IMR-90 (cell line): ENCODE data around the gene ABTB1. TPM values are rescaled to one million over a fixed set of nuclear protein-coding genes. Genes with fewer than 3 reads are reported as not detected.

Source experiments
- ATAC-seq: fragments of 200-7000 bp; cut with Tn5 transposase; 2 replicates; pipeline ENCODE4 v1.9.1; 2020; ENCODE audit warnings: low read depth, mild to moderate bottlenecking, moderate library complexity
- BruUV-seq: library from RNA; stranded (reverse); fragments of 400-500 nt; replicated peaks from 2 replicates; lab custom pipeline; 2021; lab: Mats Ljungman, UMichigan
- CTCF ChIA-PET: fragments of 300-600 bp; formaldehyde crosslinking; extraction: SDS; loops from one replicate; lab custom pipeline; 2021; ENCODE audit warnings: antibody characterized with exemption; lab: Yijun Ruan, JAX
- POLR2A ChIA-PET: fragments of 300-600 bp; sonication (Branson Sonifier 250); formaldehyde crosslinking; loops from one replicate; lab custom pipeline; 2022; ENCODE audit warnings: antibody characterized with exemption; ENCODE audit not compliant: unreplicated experiment; lab: Charles Lee
- DNase-seq: peaks from one replicate; pipeline ENCODE4 v3.0.0; 2013
- H2AFZ ChIP-seq: replicated peaks from 2 replicates; pipeline ENCODE3; 2013; ENCODE audit warnings: low read length, mild to moderate bottlenecking; ENCODE audit not compliant: poor library complexity
- H2AK5ac ChIP-seq: 2 replicates; pipeline ENCODE4 v1.6.1; 2013; ENCODE audit warnings: low read depth, low read length, inconsistent platforms
- H2AK9ac ChIP-seq: replicated peaks from 2 replicates; pipeline ENCODE3; 2013; ENCODE audit warnings: mild to moderate bottlenecking, low read depth, low read length, moderate library complexity; ENCODE audit not compliant: poor library complexity
- H2BK120ac ChIP-seq: 2 replicates; pipeline ENCODE4 v1.6.1; 2013; ENCODE audit warnings: low read depth, low read length, inconsistent platforms
- H2BK15ac ChIP-seq: 3 replicates; pipeline ENCODE4 v1.6.1; 2013; ENCODE audit warnings: low read depth, low read length, inconsistent platforms
- H2BK20ac ChIP-seq: 2 replicates; pipeline ENCODE4 v1.6.1; 2013; ENCODE audit warnings: low read depth, mild to moderate bottlenecking, inconsistent platforms, low read length, moderate library complexity
- H2BK5ac ChIP-seq: 2 replicates; pipeline ENCODE4 v1.6.1; 2013; ENCODE audit warnings: mild to moderate bottlenecking, low read depth, low read length, inconsistent platforms; ENCODE audit not compliant: poor library complexity, severe bottlenecking
- H3K14ac ChIP-seq: replicated peaks from 2 replicates; pipeline ENCODE4 v1.6.1; 2013; ENCODE audit warnings: low read depth, low read length, inconsistent platforms
- H3K18ac ChIP-seq: 2 replicates; pipeline ENCODE4 v1.6.1; 2013; ENCODE audit warnings: low read depth, low read length, control low read depth
- H3K23ac ChIP-seq: 2 replicates; pipeline ENCODE4 v1.6.1; 2013; ENCODE audit warnings: low read depth, low read length, inconsistent platforms
- H3K27ac ChIP-seq: 2 replicates; pipeline ENCODE4 v1.5.1; 2013; ENCODE audit warnings: mild to moderate bottlenecking, control low read depth, low read length; ENCODE audit not compliant: insufficient read depth
- H3K27me3 ChIP-seq: 2 replicates; pipeline ENCODE4 v1.6.1; 2013; ENCODE audit warnings: low read length; ENCODE audit not compliant: control insufficient read depth, insufficient read depth
- H3K36me3 ChIP-seq: 2 replicates; pipeline ENCODE4 v1.6.1; 2013; ENCODE audit warnings: low read length, mixed read lengths; ENCODE audit not compliant: control insufficient read depth, insufficient read depth
- H3K4ac ChIP-seq: 2 replicates; pipeline ENCODE4 v1.6.1; 2013; ENCODE audit warnings: low read depth, low read length, inconsistent platforms
- H3K4me1 ChIP-seq: 2 replicates; pipeline ENCODE4 v1.6.1; 2013; ENCODE audit warnings: low read length, mixed read lengths; ENCODE audit not compliant: control insufficient read depth, insufficient read depth
- H3K4me2 ChIP-seq: 2 replicates; pipeline ENCODE4 v1.6.1; 2013; ENCODE audit warnings: low read depth, mild to moderate bottlenecking, control low read depth, low read length, moderate library complexity
- H3K4me3 ChIP-seq: 2 replicates; pipeline ENCODE4 v1.5.1; 2013; ENCODE audit warnings: low read depth, mild to moderate bottlenecking, control low read depth, low read length, moderate library complexity; ENCODE audit not compliant: insufficient read depth
- H3K56ac ChIP-seq: 2 replicates; pipeline ENCODE4 v1.6.1; 2013; ENCODE audit warnings: low read length, inconsistent platforms; ENCODE audit not compliant: insufficient read depth; ENCODE audit errors: extremely low read depth
- H3K79me1 ChIP-seq, 2 experiments: 2 replicates each; pipeline ENCODE4 v1.6.1; 2013; ENCODE audit warnings: low read length in 2 of 2, inconsistent platforms in 1 of 2, low read depth in 1 of 2
- H3K9ac ChIP-seq: 2 replicates; pipeline ENCODE4 v1.6.1; 2013; ENCODE audit warnings: low read depth, low read length, control low read depth
- H3K9me1 ChIP-seq: 2 replicates; pipeline ENCODE4 v1.6.1; 2013; ENCODE audit warnings: low read length, inconsistent platforms; ENCODE audit not compliant: insufficient read depth
- H3K9me3 ChIP-seq: 2 replicates; pipeline ENCODE4 v1.6.1; 2013; ENCODE audit warnings: low read length; ENCODE audit not compliant: control insufficient read depth, insufficient read depth
- H4K20me1 ChIP-seq: 2 replicates; pipeline ENCODE4 v1.6.1; 2013; ENCODE audit warnings: low read length, inconsistent platforms; ENCODE audit not compliant: insufficient read depth
- H4K5ac ChIP-seq: 2 replicates; pipeline ENCODE4 v1.6.1; 2013; ENCODE audit warnings: mild to moderate bottlenecking, low read depth, low read length, control low read depth
- H4K8ac ChIP-seq, 2 experiments: 2 replicates each; pipeline ENCODE4 v1.6.1; 2013; ENCODE audit warnings: low read depth in 2 of 2, low read length in 2 of 2, control low read depth in 1 of 2, inconsistent platforms in 1 of 2
- H4K91ac ChIP-seq: 2 replicates; pipeline ENCODE4 v1.6.1; 2013; ENCODE audit warnings: low read depth, low read length, inconsistent platforms; ENCODE audit not compliant: insufficient read depth
- CEBPB ChIP-seq: IDR thresholded peaks from 2 replicates; pipeline ENCODE4 v1.6.1; 2012; ENCODE audit warnings: low read depth, low read length, improper control_type of control experiment
- CHD1 ChIP-seq: IDR thresholded peaks from 2 replicates; pipeline ENCODE4 v1.6.1; 2012; ENCODE audit warnings: low read depth, low read length, improper control_type of control experiment
- FOS ChIP-seq: fragments of 150-350 bp; IDR thresholded peaks from 2 replicates; pipeline ENCODE4 v1.6.1; 2016; ENCODE audit warnings: low read depth, low read length
- WGBS, 2 experiments: methylation state at CpG; one replicate each; pipeline versions ENCODE4 v1.1.5 to v1.1.7; 2013; ENCODE audit warnings: missing lambda C conversion rate in 2 of 2; ENCODE audit not compliant: insufficient read length in 1 of 2; ENCODE audit errors: extremely low coverage in 2 of 2; 5-methylcytosine and 5-hydroxymethylcytosine counted together
- dilution Hi-C: fragments of 300-500 bp; cut with HindIII; formaldehyde crosslinking; loops from one replicate; pipeline ENCODE4 v1.14.3; 2018; ENCODE audit warnings: low sequenced_read_pairs; ENCODE audit not compliant: unreplicated experiment
- in situ Hi-C: fragments of 300-500 bp; cut with MboI; formaldehyde crosslinking; loops from 3 replicates; pipeline ENCODE4 v1.14.3; 2019; ENCODE audit warnings: low sequenced_read_pairs, inconsistent platforms, mixed read lengths
- intact Hi-C: fragments of 100-400 bp; cut with micrococcal nuclease; formaldehyde crosslinking; loops from 2 replicates; pipeline ENCODE4 v1.10.0; 2022
- polyA plus RNA-seq, 3 experiments: library from polyadenylated mRNA; depleted of rRNA; stranded (reverse); fragments of >200 nt; gene quantifications; 2 replicates each; pipeline ENCODE4 v1.2.3, GENCODE V29; 2012; ENCODE audit warnings: low replicate concordance in 1 of 3
- total RNA-seq: library from RNA; depleted of rRNA; stranded (reverse); fragments of >200 nt; gene quantifications from 2 replicates; pipeline ENCODE4 v1.2.3, GENCODE V29; 2012

Gene ABTB1
- total and polyA plus RNA-seq, 2 of the 4 experiments (the other 2 are of a cell fraction), result 3.2 to 23.0 TPM

GRCh38 chr3:127658234-127658633 is 14.5 kb upstream of the ABTB1 start:
- no peak overlapping the region for H3K23ac ChIP-seq
- no peak overlapping the region for H2BK120ac ChIP-seq
- CTCF ChIA-PET, result interaction anchor here (0.6 to 1.2 kb wide), 5 partner anchors 10 to 300 kb away, joined by 3 to 5 read pairs (median 3); no protein-coding TSS in a partner anchor
- WGBS, 2 experiments, result no CpG with 5 or more reads among the region's 1 CpG
- DNase-seq, result peak; percentile 46
- no peak overlapping the region for H3K27ac ChIP-seq
- H4K91ac ChIP-seq, result no peak overlapping the region
- POLR2A ChIA-PET, result interaction anchor here (0.7 kb wide), 1 partner anchor 1113 kb away, joined by 13 read pairs; no protein-coding TSS in a partner anchor
- H2AK9ac ChIP-seq, result no peak overlapping the region
- H3K4me3 ChIP-seq, result no peak overlapping the region
- H4K8ac ChIP-seq, result no peak overlapping the region
- H3K4ac ChIP-seq, result no peak overlapping the region
- no TSS peak for BruUV-seq
- H2AFZ ChIP-seq, result no peak overlapping the region
- dilution Hi-C loops (no loop called here), intact Hi-C loops (no loop called here), in situ Hi-C loops (loop anchor here (10.0 kb wide), 1 partner anchor 307 kb away; no protein-coding TSS in a partner anchor)
- peaks cover 10% of the 10 kb centered on the region for H3K4me1 ChIP-seq
- peak; percentile 61 for ATAC-seq
- no peaks in the 10 kb centered on the region; the same call in 1 of the 2 replicates for H4K20me1 ChIP-seq
- no peak overlapping the region for H2BK15ac ChIP-seq
- no peak overlapping the region for H2AK5ac ChIP-seq
- no peak overlapping the region for H3K56ac ChIP-seq
- peak overlapping the region; percentile 13; the same call in 1 of the 2 replicates for H3K4me2 ChIP-seq
- H2BK5ac ChIP-seq, result peak overlapping the region; percentile 20
- TF ChIP-seq FOS, result no peak
- TF ChIP-seq CEBPB, result peak; percentile 40; the same call in 1 of the 2 replicates
- TF ChIP-seq CHD1, result no peak
- H3K9ac ChIP-seq, result no peak overlapping the region
- H3K27me3 ChIP-seq, result no peaks in the 10 kb centered on the region
- H3K18ac ChIP-seq, result peak overlapping the region; percentile 27; the same call in 1 of the 2 replicates
- H2BK20ac ChIP-seq, result no peak overlapping the region
- no peaks in the 10 kb centered on the region for H3K9me3 ChIP-seq
- no peak overlapping the region for H4K5ac ChIP-seq
- H3K9me1 ChIP-seq, result no peaks in the 10 kb centered on the region; the same call in 1 of the 2 replicates
- no peaks in the 10 kb centered on the region for H3K36me3 ChIP-seq
- H3K79me1 ChIP-seq, result no peaks in the 10 kb centered on the region
- no peak overlapping the region for H3K14ac ChIP-seq
